RWPE2 (cell line): ENCODE data around the gene OR56B1.

Experiments
- ATAC-seq: fragments of 200-7000 bp; cut with Tn5 transposase; 3 replicates; pipeline ENCODE4 v1.9.1; 2021; ENCODE audit warnings: low read depth
- DNase-seq: peaks from one replicate; pipeline ENCODE4 v3.0.0-alpha.2; 2020; ENCODE audit warnings: low spot score
- H3K27ac ChIP-seq: fragments of 450-650 bp; 2 replicates; pipeline ENCODE4 v1.5.1; 2017; ENCODE audit warnings: mild to moderate bottlenecking; ENCODE audit not compliant: poor library complexity, severe bottlenecking
- H3K27me3 ChIP-seq: fragments of 250-450 bp; sonication (Bioruptor Pico); 2 replicates; pipeline ENCODE4 v1.5.1; 2021; ENCODE audit warnings: mild to moderate bottlenecking, moderate library complexity; ENCODE audit not compliant: insufficient read depth, poor library complexity, severe bottlenecking
- H3K36me3 ChIP-seq: fragments of 250-450 bp; sonication (Bioruptor Pico); 2 replicates; pipeline ENCODE4 v1.5.1; 2020; ENCODE audit warnings: low read depth, mild to moderate bottlenecking, moderate library complexity
- H3K4me1 ChIP-seq: fragments of 250-450 bp; sonication (Bioruptor Pico); 2 replicates; pipeline ENCODE4 v1.5.1; 2021; ENCODE audit warnings: mild to moderate bottlenecking, moderate library complexity; ENCODE audit not compliant: insufficient read depth, poor library complexity, severe bottlenecking
- H3K4me3 ChIP-seq: fragments of 250-450 bp; sonication (Bioruptor Pico); 2 replicates; pipeline ENCODE4 v1.5.1; 2021; ENCODE audit warnings: mild to moderate bottlenecking, moderate library complexity; ENCODE audit not compliant: severe bottlenecking
- H3K9me3 ChIP-seq: fragments of 250-450 bp; sonication (Bioruptor Pico); 2 replicates; pipeline ENCODE4 v1.5.1; 2021; ENCODE audit warnings: mild to moderate bottlenecking, moderate library complexity; ENCODE audit not compliant: severe bottlenecking
- CTCF ChIP-seq: fragments of 450-650 bp; IDR thresholded peaks from one replicate; pipeline ENCODE4 v1.5.1; 2017; ENCODE audit warnings: mild to moderate bottlenecking, moderate library complexity; ENCODE audit not compliant: poor library complexity, severe bottlenecking

Gene OR56B1

GRCh38 chr11:5726351-5726750 is 9.9 kb upstream of the OR56B1 start:
- no peaks in the 10 kb centered on the region for H3K27me3 ChIP-seq
- no peak for DNase-seq
- no peak overlapping the region for H3K27ac ChIP-seq
- TF ChIP-seq CTCF = no peak
- H3K9me3 ChIP-seq = no peaks in the 10 kb centered on the region
- no peak overlapping the region for H3K4me3 ChIP-seq
- no peak for ATAC-seq
- no peaks in the 10 kb centered on the region for H3K4me1 ChIP-seq
- no peaks in the 10 kb centered on the region for H3K36me3 ChIP-seq

GRCh38 chr11:5727691-5728090 is 8.6 kb upstream of the OR56B1 start:
- Histone ChIP-seq H3K27ac (no peak overlapping the region), H3K4me1 (no peaks in the 10 kb centered on the region), H3K27me3 (no peaks in the 10 kb centered on the region), H3K36me3 (no peaks in the 10 kb centered on the region), H3K4me3 (no peak overlapping the region), H3K9me3 (no peaks in the 10 kb centered on the region)
- ATAC-seq = no peak
- no peak for DNase-seq
- no peak for TF ChIP-seq CTCF

GRCh38 chr11:5737091-5737490 is 843 bp downstream of the OR56B1 start:
- ATAC-seq = peak; percentile 25; the same call in 1 of the 3 replicates
- H3K27ac ChIP-seq = no peak overlapping the region
- no peaks in the 10 kb centered on the region for H3K9me3 ChIP-seq
- H3K27me3 ChIP-seq = peaks cover 2% of the 10 kb centered on the region
- no peaks in the 10 kb centered on the region for H3K36me3 ChIP-seq
- no peak for TF ChIP-seq CTCF
- no peak overlapping the region for H3K4me3 ChIP-seq
- no peaks in the 10 kb centered on the region for H3K4me1 ChIP-seq
- no peak for DNase-seq

- TF ChIP-seq CTCF = no peak
- H3K4me3 ChIP-seq = no peak overlapping the region
- H3K27me3 ChIP-seq = peaks cover 9% of the 10 kb centered on the region
- H3K9me3 ChIP-seq = no peaks in the 10 kb centered on the region
- no peaks in the 10 kb centered on the region for H3K36me3 ChIP-seq
- no peaks in the 10 kb centered on the region for H3K4me1 ChIP-seq
- no peak overlapping the region for H3K27ac ChIP-seq
- DNase-seq (no peak), ATAC-seq (no peak)
Observed at GRCh38 chr11:5737670-5738392, 1.6 kb downstream of the OR56B1 start.

GRCh38 chr11:5738431-5738830 is 2.2 kb downstream of the OR56B1 start:
- Histone ChIP-seq H3K27me3 (peaks cover 15% of the 10 kb centered on the region), H3K4me1 (no peaks in the 10 kb centered on the region), H3K36me3 (no peaks in the 10 kb centered on the region), H3K9me3 (no peaks in the 10 kb centered on the region), H3K27ac (no peak overlapping the region), H3K4me3 (no peak overlapping the region)
- no peak for DNase-seq
- no peak for ATAC-seq
- no peak for TF ChIP-seq CTCF
